C4-2B (cell line): ENCODE measurements around the gene HOXB5.

Experiments
- CTCF ChIP-seq: fragments of 450-650 bp; conservative IDR thresholded peaks from 2 replicates; pipeline ENCODE4 v1.5.1; 2017; ENCODE audit warnings: mild to moderate bottlenecking
- ZFX ChIP-seq: fragments of 450-650 bp; IDR thresholded peaks from 2 replicates; pipeline ENCODE4 v1.6.1; 2017

- TF ChIP-seq CTCF (no peak), ZFX (no peak)
Measured at GRCh38 chr17:48552466-48553189, 41.0 kb downstream of the HOXB5 start.
